Measurements from ENCODE around the gene LGR6.

GRCh38 chr1:202230939-202231645, 37.5 kb downstream of the LGR6 start:
- TF ChIP-seq CTCF (IDR thresholded peaks at IDR 0.05) = no peak
- TF ChIP-seq POLR2A (IDR thresholded peaks at IDR 0.05) = no peak
